H1 (cell line): ENCODE data around the gene LDLRAD4. TPM values are rescaled to one million over a fixed set of nuclear protein-coding genes. Genes with fewer than 3 reads are reported as not detected.

Source experiments
- CTCF ChIA-PET: fragments of 300-600 bp; sonication (Branson Sonifier 250); formaldehyde crosslinking; loops from one replicate; lab custom pipeline; 2021; ENCODE audit not compliant: partially characterized antibody; lab: Charles Lee
- POLR2A ChIA-PET: fragments of 300-600 bp; sonication (Branson Sonifier 250); formaldehyde crosslinking; loops from one replicate; lab custom pipeline; 2021; ENCODE audit warnings: inconsistent platforms; ENCODE audit not compliant: partially characterized antibody; lab: Charles Lee
- DNase-seq, 2 experiments: peaks; one replicate each; pipeline versions ENCODE4 v3.0.0 to v3.0.0-alpha.2; 2010 to 2022; ENCODE audit warnings: low spot score in 2 of 2, low read depth in 1 of 2, mixed read lengths in 1 of 2
- FAIRE-seq: peaks from 2 replicates; lab custom pipeline; 2011; peaks lifted over from hg19 to GRCh38; lab: Jason Lieb, UNC
- H2AFZ ChIP-seq: 2 replicates; pipeline ENCODE4 v1.8.1; 2012; ENCODE audit warnings: low read length, inconsistent platforms
- H2AK5ac ChIP-seq: 2 replicates; pipeline ENCODE4 v1.6.1; 2013; ENCODE audit warnings: low read depth, low read length
- H2BK120ac ChIP-seq: replicated peaks from 2 replicates; pipeline ENCODE3; 2013; ENCODE audit warnings: low read depth, low read length, inconsistent platforms
- H2BK12ac ChIP-seq: 2 replicates; pipeline ENCODE4 v1.6.1; 2013; ENCODE audit warnings: low read depth, low read length
- H2BK15ac ChIP-seq: 2 replicates; pipeline ENCODE4 v1.6.1; 2013; ENCODE audit warnings: low read length
- H2BK20ac ChIP-seq: 2 replicates; pipeline ENCODE4 v1.6.1; 2013; ENCODE audit warnings: low read length
- H2BK5ac ChIP-seq: 2 replicates; pipeline ENCODE4 v1.6.1; 2013; ENCODE audit warnings: low read depth, low read length
- H3K14ac ChIP-seq: 2 replicates; pipeline ENCODE4 v1.6.1; 2013; ENCODE audit warnings: inconsistent platforms; ENCODE audit not compliant: insufficient read length
- H3K18ac ChIP-seq: 2 replicates; pipeline ENCODE4 v1.6.1; 2013; ENCODE audit warnings: low read length; ENCODE audit errors: extremely low read depth
- H3K23ac ChIP-seq: 2 replicates; pipeline ENCODE4 v1.6.1; 2013; ENCODE audit warnings: inconsistent platforms; ENCODE audit not compliant: insufficient read length
- H3K23me2 ChIP-seq: 2 replicates; pipeline ENCODE4 v1.6.1; 2013; ENCODE audit warnings: low read depth, low read length
- H3K27ac ChIP-seq: 2 replicates; pipeline ENCODE4 v1.6.1; 2011; ENCODE audit warnings: low read depth, low read length, inconsistent platforms
- H3K27me3 ChIP-seq, 4 experiments: replicated peaks in 1 of 4; 1 replicate in 1 of 4; 2 replicates in 3 of 4; pipeline versions ENCODE4 v1.6.1 to v1.8.1; 2011 to 2013; ENCODE audit warnings: low read length in 3 of 4, mild to moderate bottlenecking in 3 of 4, inconsistent platforms in 2 of 4, mixed read lengths in 2 of 4, moderate library complexity in 1 of 4; ENCODE audit not compliant: control insufficient read depth in 3 of 4, insufficient read depth in 3 of 4; ENCODE audit errors: extremely low read depth in 1 of 4
- H3K36me3 ChIP-seq, 4 experiments: 2 replicates each; pipeline versions ENCODE4 v1.6.1 to v1.8.1; 2011 to 2013; ENCODE audit warnings: mild to moderate bottlenecking in 4 of 4, low read length in 3 of 4, moderate library complexity in 2 of 4, control low read depth in 1 of 4, inconsistent platforms in 1 of 4; ENCODE audit not compliant: insufficient read depth in 4 of 4, control insufficient read depth in 2 of 4
- H3K4ac ChIP-seq: replicated peaks from 2 replicates; pipeline ENCODE3; 2013; ENCODE audit warnings: low read length, low read depth, mixed read lengths, inconsistent platforms; ENCODE audit not compliant: insufficient read length
- H3K4me1 ChIP-seq, 4 experiments: replicated peaks in 1 of 4; 1 replicate in 1 of 4; 2 replicates in 3 of 4; pipeline versions ENCODE4 v1.6.1 to v1.8.1; 2011 to 2013; ENCODE audit warnings: low read length in 3 of 4, inconsistent platforms in 2 of 4, mixed read lengths in 1 of 4; ENCODE audit not compliant: insufficient read depth in 4 of 4, control insufficient read depth in 3 of 4
- H3K4me2 ChIP-seq, 2 experiments: 2 replicates each; pipeline versions ENCODE4 v1.6.1 to v1.8.1; 2011 to 2013; ENCODE audit warnings: low read depth in 2 of 2, low read length in 2 of 2, control low read depth in 1 of 2, inconsistent platforms in 1 of 2, mild to moderate bottlenecking in 1 of 2; ENCODE audit not compliant: insufficient read depth in 1 of 2
- H3K4me3 ChIP-seq, 4 experiments: fragments of 200-600, 300-600 bp in 1 of 4; sonication (generic), shearing (Covaris generic), sonication (Bioruptor Twin) in 1 of 4; 2 replicates each; pipeline versions ENCODE4 v1.5.1 to v1.8.1; 2011 to 2016; ENCODE audit warnings: low read length in 4 of 4, low read depth in 3 of 4, control low read depth in 2 of 4, inconsistent platforms in 2 of 4, mild to moderate bottlenecking in 2 of 4, mixed read lengths in 1 of 4, moderate library complexity in 1 of 4; ENCODE audit not compliant: insufficient read depth in 2 of 4; ENCODE audit errors: extremely low read depth in 1 of 4
- H3K56ac ChIP-seq: replicated peaks from 2 replicates; pipeline ENCODE3; 2013; ENCODE audit warnings: low read depth, mild to moderate bottlenecking, mixed read lengths, low read length, inconsistent platforms; ENCODE audit not compliant: insufficient read length
- H3K79me1 ChIP-seq: 2 replicates; pipeline ENCODE4 v1.6.1; 2013; ENCODE audit warnings: low read depth, low read length, control low read depth
- H3K79me2 ChIP-seq, 2 experiments: 2 replicates each; pipeline versions ENCODE4 v1.6.1 to v1.8.1; 2012 to 2013; ENCODE audit warnings: low read length in 2 of 2, mild to moderate bottlenecking in 2 of 2, inconsistent platforms in 1 of 2; ENCODE audit not compliant: insufficient read depth in 2 of 2, control insufficient read depth in 1 of 2
- H3K9ac ChIP-seq, 4 experiments: replicated peaks in 1 of 4; 1 replicate in 1 of 4; 2 replicates in 3 of 4; pipeline versions ENCODE4 v1.6.1 to v1.8.1; 2011 to 2013; ENCODE audit warnings: low read depth in 3 of 4, low read length in 3 of 4, control low read depth in 2 of 4, mild to moderate bottlenecking in 2 of 4, moderate library complexity in 2 of 4, inconsistent platforms in 1 of 4; ENCODE audit errors: extremely low read depth in 1 of 4
- H3K9me3 ChIP-seq, 2 experiments: 2 replicates each; pipeline versions ENCODE4 v1.6.1 to v1.8.1; 2012 to 2013; ENCODE audit warnings: mild to moderate bottlenecking in 2 of 2, moderate library complexity in 2 of 2, control low read depth in 1 of 2, inconsistent platforms in 1 of 2, low read depth in 1 of 2, low read length in 1 of 2, mixed read lengths in 1 of 2; ENCODE audit not compliant: insufficient read depth in 2 of 2
- H4K20me1 ChIP-seq, 2 experiments: replicated peaks in 1 of 2; 2 replicates each; pipeline versions ENCODE3 to v1.8.1; 2011 to 2013; ENCODE audit warnings: inconsistent platforms in 2 of 2, low read length in 2 of 2, mild to moderate bottlenecking in 1 of 2; ENCODE audit not compliant: insufficient read depth in 2 of 2, control insufficient read depth in 1 of 2
- H4K5ac ChIP-seq: 2 replicates; pipeline ENCODE4 v1.6.1; 2013; ENCODE audit warnings: low read length, low read depth, mixed read lengths, inconsistent platforms; ENCODE audit not compliant: insufficient read length
- H4K8ac ChIP-seq: 2 replicates; pipeline ENCODE4 v1.8.0; 2013; ENCODE audit warnings: mild to moderate bottlenecking, moderate library complexity, low read length, inconsistent platforms; ENCODE audit not compliant: insufficient read depth; ENCODE audit errors: extremely low read depth
- H4K91ac ChIP-seq: replicated peaks from 2 replicates; pipeline ENCODE3; 2013; ENCODE audit warnings: low read length, mixed read lengths, inconsistent platforms; ENCODE audit not compliant: insufficient read length
- CHD2 ChIP-seq: IDR thresholded peaks from 2 replicates; pipeline ENCODE4 v1.6.1; 2012; ENCODE audit warnings: low read length, improper control_type of control experiment
- EZH2 ChIP-seq: fragments of 200-600 bp; sonication (generic); IDR thresholded peaks from 2 replicates; pipeline ENCODE4 v1.7.1; 2012; ENCODE audit warnings: low read depth, mild to moderate bottlenecking, moderate library complexity, low read length, inconsistent platforms; ENCODE audit not compliant: severe bottlenecking
- KDM1A ChIP-seq: fragments of 200-600, 300-600 bp; sonication (generic); IDR thresholded peaks from 2 replicates; pipeline ENCODE4 v1.7.1; 2016; ENCODE audit warnings: mild to moderate bottlenecking, low read length, borderline replicate concordance
- MAX ChIP-seq: IDR thresholded peaks from 2 replicates; pipeline ENCODE4 v1.6.1; 2012; ENCODE audit warnings: inconsistent platforms
- SUZ12 ChIP-seq: fragments of 200-600 bp; sonication (generic); IDR thresholded peaks from 2 replicates; pipeline ENCODE4 v1.6.1; 2012; ENCODE audit warnings: mild to moderate bottlenecking, inconsistent platforms, low read length, moderate library complexity, mixed read lengths
- WGBS, 2 experiments: shearing (Covaris generic) in 1 of 2; methylation state at CpG; one replicate each; pipeline versions ENCODE4 v1.1.6 to v1.1.7; 2013 to 2015; ENCODE audit warnings: low lambda C conversion rate in 2 of 2, mixed read lengths in 2 of 2, inconsistent platforms in 1 of 2, low coverage in 1 of 2, missing lambda C conversion rate in 1 of 2; ENCODE audit not compliant: insufficient replicate concordance in 2 of 2, insufficient coverage in 1 of 2, insufficient read length in 1 of 2; ENCODE audit errors: extremely low coverage in 1 of 2, missing lambda C conversion rate in 1 of 2; 5-methylcytosine and 5-hydroxymethylcytosine counted together
- polyA plus RNA-seq, 7 experiments: library from polyadenylated mRNA; depleted of rRNA in 3 of 7; stranded (reverse) in 5 of 7; unstranded in 2 of 7; fragments of >200 nt in 5 of 7; fragments of 200-250 nt in 2 of 7; gene quantifications; 1 replicate in 5 of 7; 2 replicates in 1 of 7; 4 replicates in 1 of 7; pipeline versions ENCODE4 v1.2.1 to v1.2.3, GENCODE V29; 2011 to 2013; ENCODE audit warnings: missing spikeins in 2 of 7, mixed read lengths in 2 of 7
- total RNA-seq: library from RNA; stranded (reverse); fragmentation: NEBNext Ultra II Directional; extraction: Animal tissue kit (Norgen Biotek cat#: 25700); gene quantifications from 2 replicates; pipeline ENCODE4 v1.2.1, GENCODE V29; 2021

Gene LDLRAD4
- total and polyA plus RNA-seq, 2 of the 8 experiments (the other 6 are each of a cell fraction or from before 2014, with no cell fraction given), result 0.77 to 1.4 TPM

DNA sequence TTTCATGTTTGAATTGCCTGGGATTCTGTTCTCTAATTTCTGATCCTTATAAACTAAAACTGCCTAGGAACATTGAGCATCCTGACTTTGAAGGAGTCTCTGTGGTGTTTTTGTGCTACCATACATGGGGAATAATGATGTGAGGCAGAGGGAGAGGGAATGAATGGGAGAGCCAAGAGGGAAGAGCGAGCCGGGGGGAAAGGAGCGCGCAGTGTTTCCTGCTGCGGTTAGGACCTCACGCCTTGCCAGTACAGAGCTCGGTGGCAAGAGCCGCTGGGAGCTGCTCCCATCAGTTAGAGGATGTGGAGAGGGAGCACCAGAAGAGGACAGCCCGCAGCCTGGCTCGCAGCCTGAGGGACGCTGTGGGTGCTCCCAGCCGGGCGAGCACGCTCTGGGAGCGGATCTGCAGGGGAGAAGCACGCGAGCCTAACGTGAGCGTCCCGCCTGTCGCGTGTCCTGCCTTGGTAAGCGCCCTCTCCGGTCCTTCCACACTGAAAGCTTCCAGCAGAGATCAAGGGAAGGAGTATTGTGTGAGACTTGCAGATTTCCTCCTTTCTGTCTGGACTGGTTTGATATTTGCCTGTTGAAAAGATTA, 393.1 kb downstream of the LDLRAD4 start:
- Histone ChIP-seq H4K5ac (no peak overlapping the region), H3K23ac (no peak overlapping the region), H2AK5ac (no peak overlapping the region), H3K27ac (no peak overlapping the region), H3K79me2 (no peaks in the 10 kb centered on the region), H3K79me1 (no peaks in the 10 kb centered on the region), H2BK5ac (no peak overlapping the region), H2BK12ac (peak overlapping the region; percentile 71), H3K56ac (no peak overlapping the region), H3K4ac (no peak overlapping the region), H3K36me3 (no peaks in the 10 kb centered on the region), H2BK120ac (no peak overlapping the region), H3K18ac (no peak overlapping the region; the same call in 1 of the 2 replicates), H3K14ac (no peak overlapping the region), H3K27me3 (peaks cover 0 to 30% (median 27%) of the 10 kb centered on the region in 4 experiments; a peak in 5 of 7 replicates), H3K4me2 (peak overlapping the region; percentile 59 to 66), H4K8ac (no peak overlapping the region), H2AFZ (peak overlapping the region; percentile 35; the same call in 1 of the 2 replicates), H3K9ac (no peak overlapping the region; a peak in 1 of 7 replicates), H3K4me1 (peaks cover 0 to 14% (median 6%) of the 10 kb centered on the region in 4 experiments; a peak in 4 of 7 replicates), H3K23me2 (no peaks in the 10 kb centered on the region), H2BK15ac (peak overlapping the region; percentile 48; the same call in 1 of the 2 replicates), H2BK20ac (no peak overlapping the region), H4K20me1 (peaks cover 0 to 2% of the 10 kb centered on the region in 2 experiments), H3K4me3 (peak overlapping the region; percentile 5 to 50 (median 16); a peak in 5 of 8 replicates), H4K91ac (no peak overlapping the region), H3K9me3 (no peaks in the 10 kb centered on the region)
- FAIRE-seq, result peak; percentile 32
- no peak for TF ChIP-seq EZH2
- TF ChIP-seq MAX, result 0 out of 2 replicates have a peak, but pooled peaks have one; percentile 27
- no peak for TF ChIP-seq KDM1A
- TF ChIP-seq CHD2, result no peak
- TF ChIP-seq SUZ12, result peak; percentile 35; the same call in 1 of the 2 replicates
- 52% methylated on average over 23 of the region's 24 CpGs; no CpG with 5 or more reads in 1 of the 2 experiments for WGBS, 2 experiments
- ChIA-PET CTCF (interaction anchor here (0.6 to 1.6 kb wide), 4 partner anchors 9 to 62 kb away, joined by 3 to 9 read pairs (median 5); no protein-coding TSS in a partner anchor), POLR2A (no interaction called here)
- DNase-seq, result no peak
